ENCODE results near the gene DGCR6L.
"Not testable (repeated sequence)": the region's sequence is repeated elsewhere in the genome, so short reads cannot be mapped to it uniquely, and the experiment has no call there.

DGCR6L gene

GRCh38 chr22:20357967-20358366, 38.1 kb upstream of the DGCR6L start:
- H3K27ac ChIP-seq (replicated peaks); DNase-seq (ENCODE audit: low read depth in 1 of 2, low spot score in 1 of 2); H3K27me3 ChIP-seq (ENCODE audit: insufficient read depth, poor library complexity, severe bottlenecking); H3K4me3 ChIP-seq (replicated peaks; ENCODE audit: insufficient read depth, low read length): not testable (repeated sequence)

- DNase-seq (ENCODE audit: low read depth in 1 of 2, low spot score in 1 of 2); H3K27me3 ChIP-seq (ENCODE audit: insufficient read depth, poor library complexity, severe bottlenecking); H3K4me3 ChIP-seq (replicated peaks; ENCODE audit: insufficient read depth, low read length); H3K27ac ChIP-seq (replicated peaks): not testable (repeated sequence)
Observed at GRCh38 chr22:20356906-20357305, 37.0 kb upstream of the DGCR6L start.

GRCh38 chr22:20355939-20356636, 36.2 kb upstream of the DGCR6L start:
- H3K27me3 ChIP-seq (ENCODE audit: insufficient read depth, poor library complexity, severe bottlenecking); H3K27ac ChIP-seq (replicated peaks); H3K4me3 ChIP-seq (replicated peaks; ENCODE audit: insufficient read depth, low read length); DNase-seq (ENCODE audit: low read depth in 1 of 2, low spot score in 1 of 2): not testable (repeated sequence)

DNA sequence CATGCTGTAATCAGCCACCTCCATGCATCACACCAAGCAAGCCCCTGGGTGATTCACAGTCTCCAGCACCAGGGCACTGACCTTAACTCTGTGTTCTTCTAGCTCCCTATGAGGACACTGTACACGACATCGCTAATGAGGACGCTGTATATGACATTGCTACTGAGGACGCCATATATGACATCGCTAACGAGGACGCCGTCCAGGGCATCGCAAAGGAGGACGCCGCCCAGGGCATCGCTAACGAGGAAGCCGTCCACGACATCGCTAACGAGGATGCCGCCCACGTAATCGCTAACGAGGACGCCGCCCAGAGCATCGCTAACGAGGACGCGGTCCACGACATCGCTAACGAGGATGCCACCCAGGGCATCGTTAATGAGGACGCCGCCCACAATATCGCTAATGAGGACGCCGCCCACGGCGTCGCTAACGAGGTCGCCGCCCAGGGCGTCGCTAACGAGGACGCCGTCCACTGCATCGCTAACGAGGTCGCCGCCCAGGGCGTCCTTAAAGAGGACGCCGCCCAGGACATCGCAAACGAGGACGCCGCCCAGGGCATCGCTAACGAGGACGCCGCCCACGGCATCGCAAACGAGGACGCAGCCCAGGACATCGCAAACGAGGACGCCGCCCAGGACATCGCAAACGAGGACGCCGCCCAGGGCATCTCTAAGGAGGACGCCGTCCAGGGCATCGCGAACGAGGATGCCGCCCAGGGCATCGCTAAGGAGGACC, 34.5 kb upstream of the DGCR6L start:
- Histone ChIP-seq H3K4me3 (replicated peaks; ENCODE audit: insufficient read depth, low read length) (no peak overlapping the region), H3K27ac (replicated peaks) (no peak overlapping the region), H3K27me3 (ENCODE audit: insufficient read depth, poor library complexity, severe bottlenecking) (no peaks in the 10 kb centered on the region)
- no peak for DNase-seq (ENCODE audit: low read depth in 1 of 2, low spot score in 1 of 2)
- TF ChIP-seq POLR2AphosphoS5 (IDR thresholded peaks at IDR 0.05; ENCODE audit: low read depth) = no peak
- TF ChIP-seq, protein P1, sequence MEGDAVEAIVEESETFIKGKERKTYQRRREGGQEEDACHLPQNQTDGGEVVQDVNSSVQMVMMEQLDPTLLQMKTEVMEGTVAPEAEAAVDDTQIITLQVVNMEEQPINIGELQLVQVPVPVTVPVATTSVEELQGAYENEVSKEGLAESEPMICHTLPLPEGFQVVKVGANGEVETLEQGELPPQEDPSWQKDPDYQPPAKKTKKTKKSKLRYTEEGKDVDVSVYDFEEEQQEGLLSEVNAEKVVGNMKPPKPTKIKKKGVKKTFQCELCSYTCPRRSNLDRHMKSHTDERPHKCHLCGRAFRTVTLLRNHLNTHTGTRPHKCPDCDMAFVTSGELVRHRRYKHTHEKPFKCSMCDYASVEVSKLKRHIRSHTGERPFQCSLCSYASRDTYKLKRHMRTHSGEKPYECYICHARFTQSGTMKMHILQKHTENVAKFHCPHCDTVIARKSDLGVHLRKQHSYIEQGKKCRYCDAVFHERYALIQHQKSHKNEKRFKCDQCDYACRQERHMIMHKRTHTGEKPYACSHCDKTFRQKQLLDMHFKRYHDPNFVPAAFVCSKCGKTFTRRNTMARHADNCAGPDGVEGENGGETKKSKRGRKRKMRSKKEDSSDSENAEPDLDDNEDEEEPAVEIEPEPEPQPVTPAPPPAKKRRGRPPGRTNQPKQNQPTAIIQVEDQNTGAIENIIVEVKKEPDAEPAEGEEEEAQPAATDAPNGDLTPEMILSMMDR (IDR thresholded peaks at IDR 0.05; ENCODE audit: insufficient read depth, low read length) = no peak
- TF ChIP-seq GABPA (IDR thresholded peaks at IDR 0.05; ENCODE audit: low read depth) = no peak
- TF ChIP-seq REST (IDR thresholded peaks at IDR 0.05; ENCODE audit: insufficient replicate concordance, low read depth) = no peak
- no peak for TF ChIP-seq SPI1 (IDR thresholded peaks at IDR 0.05; ENCODE audit: borderline replicate concordance, low read depth)

GRCh38 chr22:20352536-20352935, 32.7 kb upstream of the DGCR6L start:
- not testable (repeated sequence) for H3K27me3 ChIP-seq (ENCODE audit: insufficient read depth, poor library complexity, severe bottlenecking); H3K4me3 ChIP-seq (replicated peaks; ENCODE audit: insufficient read depth, low read length); H3K27ac ChIP-seq (replicated peaks); DNase-seq (ENCODE audit: low read depth in 1 of 2, low spot score in 1 of 2)

GRCh38 chr22:20346553-20346952, 26.7 kb upstream of the DGCR6L start:
- not testable (repeated sequence) for H3K4me3 ChIP-seq (replicated peaks; ENCODE audit: insufficient read depth, low read length); DNase-seq (ENCODE audit: low read depth in 1 of 2, low spot score in 1 of 2); H3K27ac ChIP-seq (replicated peaks); H3K27me3 ChIP-seq (ENCODE audit: insufficient read depth, poor library complexity, severe bottlenecking)

DNA sequence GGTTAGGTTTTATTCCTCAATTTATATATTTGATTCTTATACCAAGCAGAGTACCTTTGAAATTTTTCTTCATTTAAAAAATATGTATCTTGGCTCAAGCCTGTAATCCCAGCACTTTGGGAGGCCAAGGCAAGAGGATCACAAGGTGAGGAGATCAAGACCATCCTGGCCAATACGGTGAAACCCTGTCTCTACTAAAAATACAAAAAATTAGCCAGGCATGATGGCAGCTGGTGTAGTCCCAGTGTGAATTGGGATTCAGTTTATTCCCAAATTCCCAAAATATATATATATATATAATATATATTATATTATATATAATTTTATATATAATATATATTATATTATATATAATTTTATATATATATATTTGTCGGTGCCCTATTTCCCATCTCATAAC, 18.4 kb upstream of the DGCR6L start:
- DNase-seq (ENCODE audit: low read depth in 1 of 2, low spot score in 1 of 2); H3K27me3 ChIP-seq (ENCODE audit: insufficient read depth, poor library complexity, severe bottlenecking); H3K4me3 ChIP-seq (replicated peaks; ENCODE audit: insufficient read depth, low read length); H3K27ac ChIP-seq (replicated peaks): not testable (repeated sequence)

DNA sequence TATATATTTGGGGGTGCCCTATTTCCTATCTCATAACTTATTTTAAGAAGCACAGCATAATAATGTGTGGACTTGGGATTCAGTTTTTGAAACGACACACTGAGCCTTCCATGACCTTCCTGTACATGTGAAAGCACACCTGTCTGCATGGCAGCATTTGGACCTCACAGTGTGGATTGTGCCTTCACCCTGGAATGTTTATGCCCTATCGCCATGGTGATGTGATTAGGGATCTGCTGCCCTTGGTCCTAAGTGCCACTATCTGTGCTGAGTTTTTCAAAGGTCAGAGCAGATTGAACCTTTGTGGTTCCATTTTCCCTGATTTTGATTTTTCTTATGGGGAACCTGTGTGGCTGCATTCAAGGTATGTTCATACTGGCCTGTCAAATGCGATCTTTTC, 17.9 kb upstream of the DGCR6L start:
- not testable (repeated sequence) for DNase-seq (ENCODE audit: low read depth in 1 of 2, low spot score in 1 of 2); H3K27me3 ChIP-seq (ENCODE audit: insufficient read depth, poor library complexity, severe bottlenecking); H3K27ac ChIP-seq (replicated peaks); H3K4me3 ChIP-seq (replicated peaks; ENCODE audit: insufficient read depth, low read length)

GRCh38 chr22:20336561-20336960, 16.7 kb upstream of the DGCR6L start:
- H3K27ac ChIP-seq (replicated peaks); H3K4me3 ChIP-seq (replicated peaks; ENCODE audit: insufficient read depth, low read length); H3K27me3 ChIP-seq (ENCODE audit: insufficient read depth, poor library complexity, severe bottlenecking); DNase-seq (ENCODE audit: low read depth in 1 of 2, low spot score in 1 of 2): not testable (repeated sequence)

DNA sequence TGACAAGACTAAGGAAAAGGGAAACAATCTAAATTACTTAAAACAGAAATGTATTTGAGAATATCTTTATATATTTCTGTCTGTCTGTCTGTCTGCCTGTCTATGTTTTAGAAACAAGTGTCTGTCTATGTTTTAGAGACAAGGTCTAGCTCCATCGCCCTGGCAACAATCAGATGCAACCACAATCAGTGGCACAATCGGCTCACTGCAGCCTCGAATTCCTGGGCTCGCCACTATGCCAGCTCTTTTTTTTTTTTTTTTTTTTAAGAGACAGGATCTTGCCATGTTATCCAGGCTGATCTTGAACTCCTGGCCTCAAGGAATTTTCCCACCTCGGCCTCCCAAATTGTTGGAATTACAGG, 8.7 kb upstream of the DGCR6L start:
- not testable (repeated sequence) for DNase-seq (ENCODE audit: low read depth in 1 of 2, low spot score in 1 of 2); H3K27me3 ChIP-seq (ENCODE audit: insufficient read depth, poor library complexity, severe bottlenecking); H3K27ac ChIP-seq (replicated peaks); H3K4me3 ChIP-seq (replicated peaks; ENCODE audit: insufficient read depth, low read length)

GRCh38 chr22:20325996-20326395, 6.1 kb upstream of the DGCR6L start:
- not testable (repeated sequence) for H3K27ac ChIP-seq (replicated peaks); H3K4me3 ChIP-seq (replicated peaks; ENCODE audit: insufficient read depth, low read length); H3K27me3 ChIP-seq (ENCODE audit: insufficient read depth, poor library complexity, severe bottlenecking); DNase-seq (ENCODE audit: low read depth in 1 of 2, low spot score in 1 of 2)

All from HL-60 (cell line).